PC-9 (cell line): ENCODE measurements around the gene DESI1. TPM values are rescaled to one million over a fixed set of nuclear protein-coding genes. Genes with fewer than 3 reads are reported as not detected.
"Not testable (repeated sequence)": the region's sequence is repeated elsewhere in the genome, so short reads cannot be mapped to it uniquely, and the experiment has no call there.

Experiments
- BruUV-seq: library from RNA; stranded (reverse); fragments of 400-500 nt; replicated peaks from 2 replicates; lab custom pipeline; 2021; lab: Mats Ljungman, UMichigan
- CTCF ChIA-PET: fragments of 300-600 bp; sonication (Branson Sonifier 250); formaldehyde crosslinking; loops from one replicate; lab custom pipeline; 2022; ENCODE audit warnings: antibody characterized with exemption; lab: Charles Lee
- POLR2A ChIA-PET: fragments of 300-600 bp; sonication (Branson Sonifier 250); formaldehyde crosslinking; loops from one replicate; lab custom pipeline; 2022; ENCODE audit warnings: antibody characterized with exemption; ENCODE audit not compliant: unreplicated experiment; lab: Charles Lee
- DNase-seq, 2 experiments: peaks; one replicate each; pipeline versions ENCODE4 v3.0.0 to v3.0.0-alpha.2; 2015 to 2022; ENCODE audit warnings: mixed read lengths in 1 of 2
- H2AFZ ChIP-seq: fragments of 200-600 bp; sonication (generic); 2 replicates; pipeline ENCODE4 v1.8.1; 2017; ENCODE audit warnings: antibody characterized with exemption
- H3F3A ChIP-seq: fragments of 200-600 bp; sonication (generic); 2 replicates; pipeline ENCODE4 v1.8.1; 2017; ENCODE audit warnings: antibody characterized with exemption, mild to moderate bottlenecking, low read depth; ENCODE audit not compliant: insufficient read depth
- H3K27ac ChIP-seq: fragments of 200-600 bp; sonication (generic); 2 replicates; pipeline ENCODE4 v1.6.1; 2016; ENCODE audit warnings: mixed run types
- H3K27me3 ChIP-seq: fragments of 200-600 bp; sonication (generic); 2 replicates; pipeline ENCODE4 v1.6.1; 2016; ENCODE audit warnings: low read depth, mixed run types; ENCODE audit not compliant: insufficient read depth
- H3K36me3 ChIP-seq: fragments of 200-600 bp; sonication (generic); 2 replicates; pipeline ENCODE4 v1.6.1; 2016; ENCODE audit warnings: low read depth, mixed run types
- H3K4me1 ChIP-seq: fragments of 200-600 bp; sonication (generic); replicated peaks from 2 replicates; pipeline ENCODE4 v1.6.1; 2016; ENCODE audit warnings: mixed run types; ENCODE audit not compliant: insufficient read depth
- H3K4me2 ChIP-seq: fragments of 200-600 bp; sonication (generic); 2 replicates; pipeline ENCODE4 v1.6.1; 2017; ENCODE audit warnings: mixed run types
- H3K4me3 ChIP-seq: fragments of 200-600 bp; sonication (generic); 2 replicates; pipeline ENCODE4 v1.6.1; 2016; ENCODE audit warnings: mixed run types
- H3K79me2 ChIP-seq: fragments of 200-600 bp; sonication (generic); 2 replicates; pipeline ENCODE4 v1.6.1; 2017; ENCODE audit warnings: low read depth, mixed run types
- H3K9me2 ChIP-seq: fragments of 200-600 bp; sonication (generic); 2 replicates; pipeline ENCODE4 v1.8.1; 2017; ENCODE audit warnings: mild to moderate bottlenecking; ENCODE audit not compliant: insufficient read depth
- H3K9me3 ChIP-seq: fragments of 200-600 bp; sonication (generic); 2 replicates; pipeline ENCODE4 v1.8.1; 2016; ENCODE audit warnings: low read depth; ENCODE audit not compliant: insufficient read depth
- H4K20me1 ChIP-seq: fragments of 200-600 bp; sonication (generic); 2 replicates; pipeline ENCODE4 v1.8.1; 2017; ENCODE audit not compliant: insufficient read depth
- CTCF ChIP-seq: fragments of 200-600 bp; sonication (generic); conservative IDR thresholded peaks from 2 replicates; pipeline ENCODE4 v1.6.1; 2017; ENCODE audit warnings: mixed run types, antibody characterized with exemption, mild to moderate bottlenecking, moderate library complexity
- EZH2 ChIP-seq: fragments of 200-600 bp; sonication (generic); IDR thresholded peaks from 2 replicates; pipeline ENCODE4 v1.8.0; 2017; ENCODE audit warnings: antibody characterized with exemption, low read depth
- intact Hi-C: fragments of 100-400 bp; cut with micrococcal nuclease; formaldehyde crosslinking; loops from one replicate; pipeline ENCODE4 v1.10.0; 2022; ENCODE audit not compliant: unreplicated experiment
- total RNA-seq: library from RNA; stranded (reverse); gene quantifications from 2 replicates; pipeline ENCODE4 v1.2.3, GENCODE V29; 2021

Gene DESI1
- total RNA-seq, 1 experiment from 2014 or later = 52.7 TPM

GRCh38 chr22:41664490-41664889 lies 43.6 kb upstream of the DESI1 start:
- peaks cover 44% of the 10 kb centered on the region for H3K36me3 ChIP-seq

GRCh38 chr22:41663594-41663993 lies 42.8 kb upstream of the DESI1 start:
- H3K36me3 ChIP-seq = peaks cover 53% of the 10 kb centered on the region
- H2AFZ ChIP-seq, H3K9me2 ChIP-seq, H3K79me2 ChIP-seq, H3K4me2 ChIP-seq, H3K4me3 ChIP-seq, CTCF ChIA-PET, BruUV-seq, POLR2A ChIA-PET, intact Hi-C loops, DNase-seq, H3K27ac ChIP-seq, H4K20me1 ChIP-seq, H3K27me3 ChIP-seq, H3K9me3 ChIP-seq: not testable (repeated sequence)
- peaks cover 89% of the 10 kb centered on the region for H3F3A ChIP-seq
- H3K4me1 ChIP-seq = peaks cover 21% of the 10 kb centered on the region

More at GRCh38 chr22:41664490-41664889, 43.6 kb upstream of the DESI1 start:
- H3K4me2 ChIP-seq = no peak overlapping the region
- H3K9me3 ChIP-seq = no peaks in the 10 kb centered on the region
- DNase-seq = no peak
- intact Hi-C loops = no loop called here
- ChIA-PET CTCF (interaction anchor here (0.6 kb wide), 1 partner anchor 53 kb away, joined by 3 read pairs; no protein-coding TSS in a partner anchor), POLR2A (no interaction called here)
- peaks cover 29% of the 10 kb centered on the region for H3K4me1 ChIP-seq
- H3K27me3 ChIP-seq = no peaks in the 10 kb centered on the region
- no peaks in the 10 kb centered on the region for H4K20me1 ChIP-seq
- no peak overlapping the region for H2AFZ ChIP-seq
- peaks cover 88% of the 10 kb centered on the region for H3F3A ChIP-seq
- no peak for TF ChIP-seq EZH2
- H3K79me2 ChIP-seq = peaks cover 11% of the 10 kb centered on the region; the same call in 1 of the 2 replicates
- H3K4me3 ChIP-seq = no peak overlapping the region
- peak overlapping the region; percentile 31 for H3K27ac ChIP-seq
- BruUV-seq = no TSS peak
- no peaks in the 10 kb centered on the region for H3K9me2 ChIP-seq

- Histone ChIP-seq H3K27me3 (no peaks in the 10 kb centered on the region), H2AFZ (no peak overlapping the region), H3K4me2 (no peak overlapping the region), H4K20me1 (no peaks in the 10 kb centered on the region), H3K9me2 (no peaks in the 10 kb centered on the region), H3K4me3 (no peak overlapping the region), H3K27ac (no peak overlapping the region), H3K9me3 (no peaks in the 10 kb centered on the region), H3K4me1 (peaks cover 5% of the 10 kb centered on the region), H3K79me2 (no peaks in the 10 kb centered on the region), H3K36me3 (peaks cover 68% of the 10 kb centered on the region), H3F3A (peaks cover 85% of the 10 kb centered on the region)
- POLR2A ChIA-PET = interaction anchor here (0.5 kb wide), 1 partner anchor 108 kb away, joined by 4 read pairs; no protein-coding TSS in a partner anchor
- intact Hi-C loops = no loop called here
- TF ChIP-seq EZH2 = no peak
- TF ChIP-seq CTCF = no peak
- CTCF ChIA-PET = interaction anchor here (0.6 kb wide), 1 partner anchor 85 kb away, joined by 3 read pairs; no protein-coding TSS in a partner anchor
- BruUV-seq = no TSS peak
- DNase-seq = no peak
Measured at GRCh38 chr22:41661713-41662112, 40.9 kb upstream of the DESI1 start.

GRCh38 chr22:41661088-41661487 lies 40.2 kb upstream of the DESI1 start:
- H3K4me3 ChIP-seq = no peak overlapping the region
- H3F3A ChIP-seq = peaks cover 87% of the 10 kb centered on the region
- no peaks in the 10 kb centered on the region for H3K27me3 ChIP-seq
- no peaks in the 10 kb centered on the region for H3K9me2 ChIP-seq
- H3K4me1 ChIP-seq = peaks cover under 1% of the 10 kb centered on the region; the same call in 1 of the 2 replicates
- ChIA-PET POLR2A (no interaction called here), CTCF (interaction anchor here (0.6 kb wide), 1 partner anchor 85 kb away, joined by 3 read pairs; no protein-coding TSS in a partner anchor)
- no peak for DNase-seq
- peaks cover 72% of the 10 kb centered on the region for H3K36me3 ChIP-seq
- H3K79me2 ChIP-seq = no peaks in the 10 kb centered on the region
- H2AFZ ChIP-seq = no peak overlapping the region
- H3K27ac ChIP-seq = no peak overlapping the region
- intact Hi-C loops = no loop called here
- no TSS peak for BruUV-seq
- H4K20me1 ChIP-seq = no peaks in the 10 kb centered on the region
- TF ChIP-seq EZH2 = no peak
- no peak for TF ChIP-seq CTCF
- H3K9me3 ChIP-seq = no peaks in the 10 kb centered on the region
- H3K4me2 ChIP-seq = no peak overlapping the region
